A673 (cell line): ENCODE data around the gene ZNF394.

Experiments used
- EZH2 ChIP-seq: fragments of 200-600 bp; sonication (generic); IDR thresholded peaks from 2 replicates; pipeline ENCODE4 v1.6.1; 2017; ENCODE audit warnings: borderline replicate concordance, low read depth, mild to moderate bottlenecking, mixed read lengths, antibody characterized with exemption, low read length; ENCODE audit not compliant: poor library complexity, severe bottlenecking
- TF ChIP-seq, protein P1 (sequence below): fragments of 300-800, 200-600 bp; sonication (generic); conservative IDR thresholded peaks from 2 replicates; pipeline ENCODE4 v1.5.1; 2017; ENCODE audit warnings: low read depth, mild to moderate bottlenecking, antibody characterized with exemption, low read length, moderate library complexity, mixed read lengths

DNA sequence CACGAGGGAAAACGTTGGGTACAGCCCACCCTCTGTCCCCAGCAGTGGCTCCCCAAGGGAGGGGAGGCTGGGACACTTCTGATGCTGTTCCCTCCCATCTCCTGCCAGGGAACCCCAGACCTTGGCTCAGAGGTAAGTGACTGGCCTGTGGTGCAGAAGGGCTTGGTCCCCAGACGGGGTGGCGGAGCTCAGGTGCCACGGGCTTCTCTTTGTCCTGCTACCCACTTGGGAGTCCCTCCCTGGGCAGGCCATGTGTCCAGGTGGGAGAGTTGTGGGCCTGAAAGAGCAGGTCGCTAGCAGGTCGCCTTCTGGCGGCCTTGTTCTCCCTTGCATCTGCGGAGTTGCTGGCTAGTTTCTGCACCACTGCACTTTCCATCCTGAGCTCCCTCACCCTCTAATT lies 44.2 kb downstream of the ZNF394 start:
- no peak for TF ChIP-seq EZH2
- TF ChIP-seq, protein P1, sequence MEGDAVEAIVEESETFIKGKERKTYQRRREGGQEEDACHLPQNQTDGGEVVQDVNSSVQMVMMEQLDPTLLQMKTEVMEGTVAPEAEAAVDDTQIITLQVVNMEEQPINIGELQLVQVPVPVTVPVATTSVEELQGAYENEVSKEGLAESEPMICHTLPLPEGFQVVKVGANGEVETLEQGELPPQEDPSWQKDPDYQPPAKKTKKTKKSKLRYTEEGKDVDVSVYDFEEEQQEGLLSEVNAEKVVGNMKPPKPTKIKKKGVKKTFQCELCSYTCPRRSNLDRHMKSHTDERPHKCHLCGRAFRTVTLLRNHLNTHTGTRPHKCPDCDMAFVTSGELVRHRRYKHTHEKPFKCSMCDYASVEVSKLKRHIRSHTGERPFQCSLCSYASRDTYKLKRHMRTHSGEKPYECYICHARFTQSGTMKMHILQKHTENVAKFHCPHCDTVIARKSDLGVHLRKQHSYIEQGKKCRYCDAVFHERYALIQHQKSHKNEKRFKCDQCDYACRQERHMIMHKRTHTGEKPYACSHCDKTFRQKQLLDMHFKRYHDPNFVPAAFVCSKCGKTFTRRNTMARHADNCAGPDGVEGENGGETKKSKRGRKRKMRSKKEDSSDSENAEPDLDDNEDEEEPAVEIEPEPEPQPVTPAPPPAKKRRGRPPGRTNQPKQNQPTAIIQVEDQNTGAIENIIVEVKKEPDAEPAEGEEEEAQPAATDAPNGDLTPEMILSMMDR: no peak
